WI38 (cell line): ENCODE measurements around the gene PCDH15.

ENCODE experiments used
- H3K4me3 ChIP-seq: 2 replicates; pipeline ENCODE4 v1.5.1; 2011; ENCODE audit warnings: low read depth, mild to moderate bottlenecking, control low read depth, low read length
- TF ChIP-seq, protein P1 (sequence below): IDR thresholded peaks from 2 replicates; pipeline ENCODE4 v1.5.1; 2012; ENCODE audit warnings: low read depth, mild to moderate bottlenecking, control low read depth, low read length

Gene PCDH15

DNA sequence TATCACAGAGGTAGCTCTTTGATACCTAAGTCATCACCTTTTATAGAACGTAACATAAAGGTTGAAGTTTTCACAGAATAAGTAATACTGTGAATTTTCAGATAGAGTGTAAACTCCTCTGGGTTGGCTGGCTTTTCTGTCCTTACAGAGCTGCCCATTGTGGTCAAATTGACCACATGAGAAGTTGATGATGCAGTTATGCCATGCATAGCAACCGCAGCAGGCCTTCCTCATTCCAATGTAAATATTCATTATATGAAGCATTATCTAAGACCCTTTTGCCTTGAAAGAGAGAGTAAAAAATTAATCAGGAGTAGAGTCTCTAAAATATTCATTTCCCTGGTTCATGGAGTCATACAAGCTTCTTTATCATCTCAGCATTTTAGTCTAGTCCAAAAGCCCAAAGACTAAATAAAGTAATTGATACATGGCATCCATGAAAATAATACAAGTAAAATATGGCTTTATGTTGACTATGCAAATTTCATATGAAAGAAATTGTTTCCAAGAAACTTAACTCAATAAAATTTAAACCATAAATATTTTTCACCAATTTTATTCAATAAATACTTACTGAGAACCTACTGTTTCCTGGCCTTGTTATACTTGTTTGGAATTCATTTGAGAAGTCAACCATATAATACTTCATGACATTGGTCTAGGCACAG is 516.4 kb downstream of the PCDH15 start:
- H3K4me3 ChIP-seq, result no peak overlapping the region
- TF ChIP-seq, protein P1, sequence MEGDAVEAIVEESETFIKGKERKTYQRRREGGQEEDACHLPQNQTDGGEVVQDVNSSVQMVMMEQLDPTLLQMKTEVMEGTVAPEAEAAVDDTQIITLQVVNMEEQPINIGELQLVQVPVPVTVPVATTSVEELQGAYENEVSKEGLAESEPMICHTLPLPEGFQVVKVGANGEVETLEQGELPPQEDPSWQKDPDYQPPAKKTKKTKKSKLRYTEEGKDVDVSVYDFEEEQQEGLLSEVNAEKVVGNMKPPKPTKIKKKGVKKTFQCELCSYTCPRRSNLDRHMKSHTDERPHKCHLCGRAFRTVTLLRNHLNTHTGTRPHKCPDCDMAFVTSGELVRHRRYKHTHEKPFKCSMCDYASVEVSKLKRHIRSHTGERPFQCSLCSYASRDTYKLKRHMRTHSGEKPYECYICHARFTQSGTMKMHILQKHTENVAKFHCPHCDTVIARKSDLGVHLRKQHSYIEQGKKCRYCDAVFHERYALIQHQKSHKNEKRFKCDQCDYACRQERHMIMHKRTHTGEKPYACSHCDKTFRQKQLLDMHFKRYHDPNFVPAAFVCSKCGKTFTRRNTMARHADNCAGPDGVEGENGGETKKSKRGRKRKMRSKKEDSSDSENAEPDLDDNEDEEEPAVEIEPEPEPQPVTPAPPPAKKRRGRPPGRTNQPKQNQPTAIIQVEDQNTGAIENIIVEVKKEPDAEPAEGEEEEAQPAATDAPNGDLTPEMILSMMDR, result no peak

DNA sequence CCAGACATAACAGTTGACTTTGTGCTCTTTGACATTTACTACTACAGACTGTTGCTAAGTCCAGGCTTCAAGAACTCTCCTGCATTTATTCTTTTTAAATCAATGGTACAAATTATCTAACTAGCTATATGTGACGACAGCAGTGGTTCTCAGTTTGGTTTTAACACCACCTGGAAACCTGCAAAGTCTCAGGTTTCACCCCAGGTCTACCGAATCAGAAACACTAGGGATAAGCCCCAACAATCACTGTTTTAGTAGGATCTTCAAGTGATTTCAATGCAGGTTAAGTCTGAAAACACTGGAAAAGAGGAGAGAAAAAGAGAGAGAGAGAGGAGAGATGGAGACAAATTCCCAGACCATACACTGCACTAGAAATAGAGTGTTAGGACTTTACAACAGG is 519.0 kb downstream of the PCDH15 start:
- H3K4me3 ChIP-seq, result no peak overlapping the region
- TF ChIP-seq, protein P1, result no peak

DNA sequence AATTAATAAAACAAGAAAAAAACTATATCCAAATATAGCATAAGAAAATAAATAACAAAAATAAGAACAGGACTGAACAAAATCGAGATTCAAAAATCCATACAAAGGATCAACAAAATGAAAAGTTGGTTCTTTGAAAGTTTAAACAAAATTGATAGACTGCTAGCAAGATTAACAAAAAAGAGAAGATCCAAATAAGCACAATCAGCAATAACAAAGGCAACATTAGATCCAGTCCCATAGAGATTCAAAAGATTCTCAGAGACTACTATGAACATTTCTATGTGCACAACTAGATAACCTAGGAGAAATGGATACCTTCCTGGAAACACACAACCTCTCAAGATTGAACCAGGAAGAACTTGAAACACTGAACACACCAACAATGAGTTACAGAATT is 534.6 kb downstream of the PCDH15 start:
- TF ChIP-seq, protein P1, result no peak
- H3K4me3 ChIP-seq, result no peak overlapping the region

DNA sequence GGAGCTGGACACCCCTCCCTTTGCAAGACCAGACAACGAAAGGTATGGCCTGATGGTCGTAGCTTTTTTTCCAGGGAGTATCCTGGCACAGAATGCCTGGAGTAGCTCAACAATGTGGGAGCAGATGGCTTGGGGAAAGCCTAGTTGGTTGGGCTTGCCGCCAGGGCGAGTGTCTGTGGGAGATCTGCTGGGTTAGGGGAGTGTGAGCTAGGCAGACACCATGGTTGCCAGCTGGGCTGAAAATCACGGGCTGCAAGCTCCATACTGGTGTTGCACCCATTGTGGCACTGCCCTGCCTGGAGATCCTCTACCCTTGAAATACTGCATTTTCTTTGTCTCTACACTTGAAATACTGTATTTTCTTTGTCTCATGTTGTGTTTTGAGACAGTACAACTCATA is 538.3 kb downstream of the PCDH15 start:
- TF ChIP-seq, protein P1, result no peak
- H3K4me3 ChIP-seq, result no peak overlapping the region

DNA sequence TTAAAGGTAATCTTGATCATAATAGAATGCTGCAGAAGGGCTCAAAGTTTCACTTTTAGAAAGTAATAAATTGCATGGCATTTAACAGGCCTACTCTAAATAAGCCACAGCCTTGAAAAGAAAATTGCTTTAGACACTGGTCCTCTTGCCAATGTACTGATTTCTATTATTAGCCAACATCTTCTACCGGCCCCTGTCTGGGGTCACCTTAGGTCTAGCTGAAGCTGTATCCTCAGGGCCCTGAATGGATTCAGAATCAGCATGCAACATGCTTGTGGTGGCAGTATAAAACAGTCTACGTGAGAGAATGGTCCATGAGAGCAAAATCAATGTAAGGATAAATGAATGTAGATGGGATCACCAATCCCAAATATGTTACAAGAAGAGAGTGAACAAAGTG is 541.9 kb downstream of the PCDH15 start:
- H3K4me3 ChIP-seq, result no peak overlapping the region
- TF ChIP-seq, protein P1, result no peak

DNA sequence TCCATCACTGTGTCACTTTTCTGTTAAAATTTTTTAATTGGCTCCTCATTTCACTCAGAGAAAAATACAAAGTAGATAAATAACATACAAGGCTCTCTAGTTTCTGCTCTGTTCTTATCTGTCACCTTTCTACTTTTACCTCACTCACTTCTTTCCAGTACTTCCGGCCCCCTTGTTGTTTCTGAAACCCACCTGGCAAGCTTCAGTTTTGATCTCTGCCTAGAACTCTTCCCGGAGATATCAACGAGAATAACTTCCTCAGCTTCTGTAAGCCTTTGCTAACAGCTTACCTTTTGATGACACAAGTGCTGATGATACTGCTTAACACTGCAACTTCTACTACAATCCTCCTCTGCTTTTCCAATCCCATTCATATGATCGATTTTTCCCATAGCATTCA is 566.2 kb downstream of the PCDH15 start:
- TF ChIP-seq, protein P1, result no peak
- no peak overlapping the region for H3K4me3 ChIP-seq

DNA sequence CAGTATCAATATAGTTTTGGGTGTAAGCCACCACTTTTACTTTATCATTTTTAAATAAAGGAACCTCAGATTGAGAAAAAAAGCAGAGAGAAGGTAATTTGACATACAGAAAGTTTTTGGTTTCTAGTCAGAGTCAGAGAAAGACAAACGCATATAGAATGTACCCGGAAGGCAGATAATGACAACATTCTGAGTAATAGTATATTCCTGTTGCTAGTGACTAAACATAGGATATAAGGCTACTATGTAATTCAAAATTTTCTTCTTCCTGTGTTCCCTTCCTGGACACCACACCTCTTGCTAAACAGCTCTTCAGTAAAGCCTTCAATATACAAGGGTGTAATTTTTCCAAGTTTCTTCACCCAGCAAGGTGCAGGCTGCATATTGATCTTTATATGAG is 597.6 kb downstream of the PCDH15 start:
- TF ChIP-seq, protein P1, result no peak
- no peak overlapping the region for H3K4me3 ChIP-seq
